B cell (primary cell): ENCODE data around the gene PROCA1. TPM values are rescaled to one million over a fixed set of nuclear protein-coding genes. Genes with fewer than 3 reads are reported as not detected.

Experiments
- ATAC-seq: fragments of 200-7000 bp; cut with Tn5 transposase; one replicate; pipeline ENCODE4 v1.10.0; 2021; ENCODE audit warnings: low read depth, mild to moderate bottlenecking, moderate number of reproducible peaks, moderate library complexity
- CTCF ChIA-PET: fragments of 350-600 bp; sonication (Branson Sonifier 250); formaldehyde crosslinking; loops from one replicate; lab custom pipeline; 2021; ENCODE audit warnings: antibody characterized with exemption, inconsistent platforms; lab: Charles Lee
- POLR2A ChIA-PET: fragments of 350-600 bp; sonication (Branson Sonifier 250); formaldehyde crosslinking; loops from one replicate; lab custom pipeline; 2021; ENCODE audit warnings: antibody characterized with exemption; lab: Charles Lee
- DNase-seq: peaks from one replicate; pipeline ENCODE4 v3.0.0; 2013
- H2AFZ ChIP-seq: 2 replicates; pipeline ENCODE4 v1.6.1; 2012; ENCODE audit warnings: mild to moderate bottlenecking, low read depth, low read length; ENCODE audit not compliant: insufficient read depth, poor library complexity, severe bottlenecking
- H3K27ac ChIP-seq, 2 donors: 1 replicate in 1 of 2; 2 replicates in 1 of 2; pipeline ENCODE4 v1.5.1; 2012 to 2013; ENCODE audit warnings: low read length in 2 of 2, mild to moderate bottlenecking in 2 of 2, moderate library complexity in 1 of 2
- H3K27me3 ChIP-seq, 4 experiments: fragments of 200-600 bp in 1 of 4; sonication (generic) in 1 of 4; replicated peaks in 1 of 4; 1 replicate in 2 of 4; 2 replicates in 2 of 4; pipeline versions ENCODE4 v1.6.1 to v1.7.0; 2013 to 2016; ENCODE audit warnings: low read length in 3 of 4, mild to moderate bottlenecking in 2 of 4, mixed read lengths in 1 of 4, moderate library complexity in 1 of 4; ENCODE audit not compliant: insufficient read depth in 4 of 4, control insufficient read depth in 3 of 4; ENCODE audit errors: control extremely low read depth in 1 of 4
- H3K36me3 ChIP-seq, 2 experiments: replicated peaks in 1 of 2; 1 replicate in 1 of 2; 2 replicates in 1 of 2; pipeline versions ENCODE4 v1.6.1 to v1.7.1; 2013; ENCODE audit warnings: low read length in 1 of 2; ENCODE audit not compliant: insufficient read depth in 2 of 2, control insufficient read depth in 1 of 2; ENCODE audit errors: control extremely low read depth in 1 of 2, extremely low read depth in 1 of 2
- H3K4me1 ChIP-seq, 2 donors: fragments of 200-600 bp in 1 of 2; sonication (generic) in 1 of 2; 1 replicate in 1 of 2; 2 replicates in 1 of 2; pipeline versions ENCODE4 v1.5.1 to v1.6.1; 2013 to 2017; ENCODE audit warnings: low read length in 2 of 2; ENCODE audit not compliant: control insufficient read depth in 2 of 2, insufficient read depth in 2 of 2
- H3K4me2 ChIP-seq: replicated peaks from 2 replicates; pipeline ENCODE3; 2012; ENCODE audit warnings: mild to moderate bottlenecking, low read depth, low read length; ENCODE audit not compliant: poor library complexity, severe bottlenecking
- H3K4me3 ChIP-seq, 5 experiments: fragments of 200-600 bp in 1 of 5; sonication (generic) in 1 of 5; 1 replicate in 3 of 5; 2 replicates in 2 of 5; pipeline versions ENCODE4 v1.5.1 to v1.7.0; 2011 to 2016; ENCODE audit warnings: low read length in 4 of 5, mild to moderate bottlenecking in 4 of 5, low read depth in 2 of 5, control low read depth in 1 of 5, moderate library complexity in 1 of 5; ENCODE audit not compliant: insufficient read depth in 1 of 5; ENCODE audit errors: control extremely low read depth in 1 of 5, extremely low read depth in 1 of 5
- H3K79me2 ChIP-seq: fragments of 200-600 bp; sonication (generic); one replicate; pipeline ENCODE4 v1.6.0; 2016; ENCODE audit warnings: low read length; ENCODE audit not compliant: control insufficient read depth, insufficient read depth
- H3K9ac ChIP-seq: fragments of 200-600 bp; sonication (generic); 2 replicates; pipeline ENCODE4 v1.6.1; 2017; ENCODE audit warnings: mild to moderate bottlenecking, low read length, moderate library complexity
- H3K9me3 ChIP-seq, 3 donors: one replicate each; pipeline versions ENCODE4 v1.6.1 to v1.7.1; 2013; ENCODE audit warnings: low read length in 2 of 3; ENCODE audit not compliant: control insufficient read depth in 2 of 3, insufficient read depth in 1 of 3; ENCODE audit errors: control extremely low read depth in 1 of 3
- H4K20me1 ChIP-seq: 2 replicates; pipeline ENCODE4 v1.6.0; 2012; ENCODE audit warnings: mild to moderate bottlenecking, low read length; ENCODE audit not compliant: insufficient read depth, control insufficient read depth, poor library complexity, severe bottlenecking
- H3K27ac Mint-ChIP-seq: one replicate; pipeline ENCODE4 v1.8.0; 2021; ENCODE audit warnings: mixed read lengths
- H3K27me3 Mint-ChIP-seq: one replicate; pipeline ENCODE4 v1.8.0; 2021; ENCODE audit warnings: mixed read lengths
- H3K4me1 Mint-ChIP-seq: one replicate; pipeline ENCODE4 v1.8.0; 2021; ENCODE audit warnings: mixed read lengths
- H3K4me3 Mint-ChIP-seq: one replicate; pipeline ENCODE4 v1.8.0; 2021; ENCODE audit warnings: mixed read lengths
- H3K9me3 Mint-ChIP-seq: one replicate; pipeline ENCODE4 v1.8.0; 2022; ENCODE audit warnings: mixed read lengths; ENCODE audit not compliant: insufficient read depth
- CTCF ChIP-seq: fragments of 200-600 bp; IDR thresholded peaks from one replicate; pipeline ENCODE4 v1.8.0; 2022; ENCODE audit warnings: antibody characterized with exemption, mild to moderate bottlenecking
- EZH2 ChIP-seq: IDR thresholded peaks from 2 replicates; pipeline ENCODE4 v1.6.1; 2012; ENCODE audit warnings: borderline replicate concordance, low read depth, mild to moderate bottlenecking, moderate library complexity, low read length; ENCODE audit not compliant: insufficient read depth, poor library complexity, severe bottlenecking
- WGBS: methylation state at CpG from one replicate; pipeline ENCODE4 v1.1.5; 2013; ENCODE audit warnings: missing lambda C conversion rate; ENCODE audit not compliant: insufficient coverage; 5-methylcytosine and 5-hydroxymethylcytosine counted together
- intact Hi-C: fragments of 100-400 bp; cut with micrococcal nuclease; formaldehyde crosslinking; loops from one replicate; pipeline ENCODE4 v1.10.0; 2022
- polyA plus RNA-seq: library from polyadenylated mRNA; depleted of rRNA; stranded (reverse); fragments of >200 nt; gene quantifications from 2 replicates; pipeline ENCODE4 v1.2.3, GENCODE V29; 2012
- total RNA-seq, 2 donors: library from RNA; stranded (reverse); fragments of 120-200 nt in 1 of 2; gene quantifications; 1 replicate in 1 of 2; 2 replicates in 1 of 2; pipeline versions ENCODE4 v1.2.3 to v1.2.4, GENCODE V29; 2013 to 2022

Gene PROCA1
- total and polyA plus RNA-seq, 2 donors (not counting 1 experiment from before 2014, with no cell fraction given) = 7.4 to 26.8 TPM

- ATAC-seq (no peak), DNase-seq (no peak)
- Histone ChIP-seq H3K27me3 (no peaks in the 10 kb centered on the region), H3K27ac (no peak overlapping the region), H4K20me1 (no peaks in the 10 kb centered on the region), H3K4me3 (no peak overlapping the region), H3K9ac (no peak overlapping the region), H3K4me2 (no peak overlapping the region), H3K4me1 (no peaks in the 10 kb centered on the region), H3K9me3 (no peaks in the 10 kb centered on the region), H3K36me3 (peaks cover 0 to 46% of the 10 kb centered on the region in 2 experiments), H2AFZ (no peak overlapping the region), H3K79me2 (no peaks in the 10 kb centered on the region)
- no peaks in the 10 kb centered on the region for H3K27me3 Mint-ChIP-seq
- H3K27ac Mint-ChIP-seq = no peak overlapping the region
- intact Hi-C loops = no loop called here
- TF ChIP-seq CTCF (no peak), EZH2 (no peak)
- CTCF ChIA-PET = interaction anchor here (0.6 kb wide), 1 partner anchor 516 kb away, joined by 4 read pairs; no protein-coding TSS in a partner anchor
- H3K4me3 Mint-ChIP-seq = no peak overlapping the region
- 96% methylated on average over 12 of the region's 14 CpGs for WGBS
- H3K4me1 Mint-ChIP-seq = no peaks in the 10 kb centered on the region
- POLR2A ChIA-PET = no interaction called here
- no peaks in the 10 kb centered on the region for H3K9me3 Mint-ChIP-seq
These were observed 7.3 kb downstream of the PROCA1 start for GRCh38 chr17:28704219-28704858.

GRCh38 chr17:28703552-28704218 lies 8.0 kb downstream of the PROCA1 start:
- intact Hi-C loops = no loop called here
- Mint-ChIP-seq H3K27ac (no peak overlapping the region), H3K27me3 (no peaks in the 10 kb centered on the region), H3K4me1 (no peaks in the 10 kb centered on the region), H3K9me3 (no peaks in the 10 kb centered on the region), H3K4me3 (no peak overlapping the region)
- Histone ChIP-seq H3K27ac (no peak overlapping the region), H2AFZ (no peak overlapping the region), H3K27me3 (no peaks in the 10 kb centered on the region), H3K9ac (no peak overlapping the region), H4K20me1 (no peaks in the 10 kb centered on the region), H3K4me2 (no peak overlapping the region), H3K4me1 (no peaks in the 10 kb centered on the region), H3K79me2 (no peaks in the 10 kb centered on the region), H3K9me3 (no peaks in the 10 kb centered on the region), H3K36me3 (peaks cover 0 to 52% of the 10 kb centered on the region in 2 experiments), H3K4me3 (no peak overlapping the region)
- ATAC-seq = no peak
- no peak for DNase-seq
- ChIA-PET CTCF (no interaction called here), POLR2A (no interaction called here)
- WGBS = 97% methylated on average over 12 of the region's 16 CpGs
- TF ChIP-seq EZH2 (no peak), CTCF (no peak)
